Cardiac muscle cell (in vitro differentiated cells and primary cell): ENCODE results near the gene XRCC5. TPM values are rescaled to one million over a fixed set of nuclear protein-coding genes. Genes with fewer than 3 reads are reported as not detected.
A peak's percentile ranks its signal among the peaks of the same experiment; 100 is the strongest.

ENCODE experiments used
- DNase-seq, 2 donors: peaks; one replicate each; pipeline versions ENCODE4 v3.0.0 to v3.0.0-alpha.2; 2010 to 2017; ENCODE audit warnings: low read depth in 1 of 2, low spot score in 1 of 2
- H3K27ac ChIP-seq: fragments of 200-600 bp; sonication (generic); 2 replicates; pipeline ENCODE4 v1.5.1; 2016
- H3K27me3 ChIP-seq: fragments of 200-600 bp; sonication (generic); 2 replicates; pipeline ENCODE4 v1.6.0; 2016; ENCODE audit warnings: control low read depth
- H3K36me3 ChIP-seq: fragments of 200-600 bp; sonication (generic); 2 replicates; pipeline ENCODE4 v1.5.1; 2016; ENCODE audit warnings: control low read depth
- H3K4me1 ChIP-seq: fragments of 200-600 bp; sonication (generic); 2 replicates; pipeline ENCODE4 v1.8.1; 2017; ENCODE audit warnings: low read depth, mild to moderate bottlenecking, mixed run types
- H3K4me3 ChIP-seq: fragments of 200-600 bp; sonication (generic); 2 replicates; pipeline ENCODE4 v1.5.1; 2016; ENCODE audit warnings: mild to moderate bottlenecking
- H3K9me3 ChIP-seq: fragments of 200-600 bp; sonication (generic); 2 replicates; pipeline ENCODE4 v1.5.1; 2017; ENCODE audit warnings: low read depth, mild to moderate bottlenecking, control low read depth
- CTCF ChIP-seq: IDR thresholded peaks from 2 replicates; pipeline ENCODE4 v1.5.1; 2012; ENCODE audit warnings: low read depth, mild to moderate bottlenecking, low read length
- polyA plus RNA-seq: library from polyadenylated mRNA; unstranded; fragments of >200 nt; fragmentation: Nextera tagmentation; extraction: Ambion mirVana; gene quantifications from 2 replicates; pipeline ENCODE4 v1.2.1, GENCODE V29; 2016
- total RNA-seq: library from RNA; depleted of rRNA; stranded (reverse); fragments of >200 nt; gene quantifications from 2 replicates; pipeline ENCODE4 v1.2.3, GENCODE V29; 2016

The XRCC5 gene
- total and polyA plus RNA-seq, 2 experiments from 2014 or later, result 150 to 241 TPM

- Histone ChIP-seq H3K4me3 (no peak overlapping the region), H3K27ac (no peak overlapping the region), H3K27me3 (no peaks in the 10 kb centered on the region), H3K9me3 (no peaks in the 10 kb centered on the region), H3K36me3 (peaks cover 66% of the 10 kb centered on the region), H3K4me1 (no peaks in the 10 kb centered on the region)
- no peak for TF ChIP-seq CTCF
- peak in 1 of 2 donors; percentile 19 for DNase-seq
These were observed 50.0 kb downstream of the XRCC5 start for GRCh38 chr2:216159144-216159543.

GRCh38 chr2:216159646-216160045 is 50.5 kb downstream of the XRCC5 start:
- H3K36me3 ChIP-seq, result peaks cover 61% of the 10 kb centered on the region
- DNase-seq, result peak in 1 of 2 donors; percentile 14
- H3K27ac ChIP-seq, result no peak overlapping the region
- H3K4me3 ChIP-seq, result no peak overlapping the region
- H3K9me3 ChIP-seq, result no peaks in the 10 kb centered on the region
- H3K4me1 ChIP-seq, result no peaks in the 10 kb centered on the region
- TF ChIP-seq CTCF, result no peak
- H3K27me3 ChIP-seq, result no peaks in the 10 kb centered on the region

GRCh38 chr2:216160786-216161185 is 51.6 kb downstream of the XRCC5 start:
- DNase-seq, result no peak
- Histone ChIP-seq H3K4me3 (no peak overlapping the region), H3K36me3 (peaks cover 57% of the 10 kb centered on the region), H3K4me1 (peaks cover 6% of the 10 kb centered on the region), H3K27ac (no peak overlapping the region), H3K27me3 (no peaks in the 10 kb centered on the region), H3K9me3 (no peaks in the 10 kb centered on the region)
- no peak for TF ChIP-seq CTCF

- Histone ChIP-seq H3K4me1 (peaks cover 11% of the 10 kb centered on the region), H3K36me3 (peaks cover 46% of the 10 kb centered on the region), H3K27ac (no peak overlapping the region), H3K4me3 (no peak overlapping the region), H3K9me3 (no peaks in the 10 kb centered on the region), H3K27me3 (no peaks in the 10 kb centered on the region)
- no peak for TF ChIP-seq CTCF
- no peak for DNase-seq
These were observed 52.8 kb downstream of the XRCC5 start for GRCh38 chr2:216161967-216162366.

- Histone ChIP-seq H3K36me3 (peaks cover 41% of the 10 kb centered on the region), H3K4me1 (peaks cover 11% of the 10 kb centered on the region), H3K4me3 (no peak overlapping the region), H3K9me3 (no peaks in the 10 kb centered on the region), H3K27me3 (no peaks in the 10 kb centered on the region), H3K27ac (no peak overlapping the region)
- no peak for TF ChIP-seq CTCF
- peak in 1 of 2 donors; percentile 32 for DNase-seq
These were observed 54.4 kb downstream of the XRCC5 start for GRCh38 chr2:216163518-216163917.

GRCh38 chr2:216164087-216164486 is 54.9 kb downstream of the XRCC5 start:
- no peak overlapping the region for H3K27ac ChIP-seq
- no peak overlapping the region for H3K4me3 ChIP-seq
- no peaks in the 10 kb centered on the region for H3K9me3 ChIP-seq
- H3K4me1 ChIP-seq, result peaks cover 11% of the 10 kb centered on the region
- DNase-seq, result no peak
- peaks cover 41% of the 10 kb centered on the region for H3K36me3 ChIP-seq
- TF ChIP-seq CTCF, result no peak
- H3K27me3 ChIP-seq, result no peaks in the 10 kb centered on the region
